LNCaP clone FGC (cell line): ENCODE data around the gene KCNQ1.

ENCODE experiments used
- DNase-seq: peaks from one replicate; pipeline ENCODE4 v3.0.0-alpha.2; 2011; ENCODE audit warnings: low read depth
- H3K4me3 ChIP-seq: 2 replicates; pipeline ENCODE4 v1.5.1; 2011; ENCODE audit warnings: mild to moderate bottlenecking, low read depth, low read length, control low read depth
- CTCF ChIP-seq: IDR thresholded peaks from 2 replicates; pipeline ENCODE4 v1.5.1; 2012; ENCODE audit warnings: mild to moderate bottlenecking; ENCODE audit not compliant: control insufficient read depth, insufficient read depth; ENCODE audit errors: extremely low read depth

Gene KCNQ1

GRCh38 chr11:2443881-2444820 lies 657 bp upstream of the KCNQ1 start, which contains the start of gene TRPM5:
TRPM5 (minus strand) TSS chr11:2444514; CDS start chr11:2423036, 21,478 bp downstream.
- no peak for DNase-seq
- TF ChIP-seq CTCF, result no peak
- peak within 1 kb of the TSS; percentile 44 for H3K4me3 ChIP-seq

DNA sequence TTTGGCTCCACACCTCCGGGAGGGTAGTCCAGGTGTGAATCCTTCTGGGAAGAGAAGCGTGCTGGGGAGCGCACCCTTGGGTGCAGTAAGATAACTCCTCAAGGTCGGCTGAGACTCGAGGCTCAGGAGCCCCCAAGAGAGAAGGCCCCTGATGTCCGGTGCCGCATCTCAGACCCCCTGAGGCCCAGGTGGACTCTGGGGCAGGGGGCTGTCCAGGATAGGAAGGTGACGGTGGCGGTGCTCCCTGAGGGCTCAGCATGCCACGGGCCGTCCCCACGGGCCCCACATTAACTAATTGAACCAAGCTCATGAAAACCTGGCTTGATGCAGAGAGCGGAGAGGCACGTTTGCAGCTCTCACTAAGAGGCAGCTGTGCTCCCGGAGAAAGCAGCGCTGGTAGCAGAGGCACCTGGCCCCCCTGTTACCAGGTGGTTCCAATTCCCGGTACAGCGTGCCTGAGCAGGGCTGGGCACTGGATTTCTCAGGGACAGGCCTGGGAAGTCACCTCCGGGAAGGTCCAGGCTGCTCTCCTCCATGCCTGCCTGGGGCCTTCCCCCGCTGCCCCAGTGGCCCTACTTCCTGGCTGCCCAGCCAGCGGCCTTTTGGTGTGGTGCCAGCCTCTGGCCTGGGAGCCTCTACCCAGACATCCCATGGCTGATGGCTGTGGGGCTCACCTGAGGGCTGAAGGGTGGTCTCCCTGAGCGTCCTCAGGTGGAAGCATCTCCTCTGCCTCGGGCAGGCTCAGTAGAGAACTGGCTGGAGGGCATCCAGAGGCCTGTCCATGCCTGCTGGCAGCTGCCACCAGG lies 1.1 kb downstream of the KCNQ1 start:
- H3K4me3 ChIP-seq, result peak overlapping the region; percentile 44
- DNase-seq, result no peak
- no peak for TF ChIP-seq CTCF

GRCh38 chr11:2446590-2447252 lies 1.9 kb downstream of the KCNQ1 start:
- no peak overlapping the region for H3K4me3 ChIP-seq
- DNase-seq, result no peak
- no peak for TF ChIP-seq CTCF

- DNase-seq, result no peak
- H3K4me3 ChIP-seq, result no peak overlapping the region
- TF ChIP-seq CTCF, result no peak
Observed at GRCh38 chr11:2447253-2447950, 2.6 kb downstream of the KCNQ1 start.

DNA sequence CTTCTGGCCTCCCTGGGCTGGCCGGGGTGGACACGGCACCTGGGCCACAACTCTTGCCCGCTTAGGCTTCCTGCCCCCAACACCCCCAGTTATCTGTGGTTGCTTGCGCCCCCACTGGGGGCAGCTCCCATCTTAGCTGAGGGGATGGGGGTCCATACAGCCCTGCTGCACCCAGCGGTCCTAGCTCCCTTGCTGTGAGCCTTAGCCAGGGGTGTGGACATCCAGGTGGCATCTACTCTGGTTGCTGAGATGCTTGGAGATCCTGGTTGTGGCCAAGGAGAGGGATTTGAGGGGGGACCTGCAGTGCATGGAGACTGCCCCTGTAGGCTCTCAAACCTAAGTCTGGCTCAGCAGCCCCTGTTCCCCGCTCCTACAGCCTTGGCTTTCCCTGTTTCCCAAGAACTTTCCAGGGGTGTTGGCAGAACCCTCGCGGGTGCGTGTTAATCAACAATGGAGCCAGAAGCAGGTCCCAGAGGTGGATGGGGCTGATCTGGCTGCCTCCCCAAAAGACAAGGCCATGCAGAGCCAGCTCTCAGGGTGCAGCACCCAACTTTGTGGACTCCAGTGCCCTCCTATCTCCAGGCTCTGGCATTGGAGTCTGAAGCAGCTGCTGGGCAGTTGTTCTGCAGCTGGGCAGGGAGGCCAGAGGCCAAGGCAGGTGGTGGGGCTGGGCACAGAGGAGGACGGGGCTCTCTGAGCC lies 3.3 kb downstream of the KCNQ1 start:
- no peak overlapping the region for H3K4me3 ChIP-seq
- DNase-seq, result no peak
- no peak for TF ChIP-seq CTCF
